AG09319 (cell line): ENCODE measurements around the gene PRSS36.
"Not testable (repeated sequence)": the region's sequence is repeated elsewhere in the genome, so short reads cannot be mapped to it uniquely, and the experiment has no call there.

Experiments
- DNase-seq: peaks from one replicate; pipeline ENCODE4 v3.0.0-alpha.2; 2010; ENCODE audit warnings: low read depth; ENCODE audit errors: extremely low read depth
- TF ChIP-seq, protein P1 (sequence below): IDR thresholded peaks from 2 replicates; pipeline ENCODE4 v1.5.1; 2011; ENCODE audit warnings: low read depth, mild to moderate bottlenecking, inconsistent platforms, low read length, moderate library complexity

PRSS36 gene

DNA sequence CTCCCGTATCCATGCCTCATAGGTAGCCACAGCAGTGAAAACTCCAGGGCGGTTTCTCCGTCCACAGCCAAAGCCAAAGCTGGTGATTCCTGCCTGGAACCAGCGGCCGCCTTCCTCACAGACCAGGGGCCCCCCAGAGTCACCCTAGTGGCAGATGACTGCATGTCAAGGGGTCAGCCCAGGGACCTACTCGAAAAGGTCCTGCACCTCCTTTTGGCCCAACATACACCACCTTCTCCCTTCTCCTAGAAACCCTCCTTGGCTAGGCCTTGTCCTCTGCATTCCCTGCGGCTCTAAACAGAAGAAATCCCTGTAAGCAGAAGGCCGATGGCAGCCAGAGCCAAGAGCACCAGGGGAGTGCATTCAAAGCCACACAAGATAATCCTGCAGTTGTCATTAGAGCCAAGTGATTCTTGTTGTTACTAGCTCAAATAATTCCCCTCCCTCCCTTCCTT is 6.1 kb downstream of the PRSS36 start:
- TF ChIP-seq, protein P1, sequence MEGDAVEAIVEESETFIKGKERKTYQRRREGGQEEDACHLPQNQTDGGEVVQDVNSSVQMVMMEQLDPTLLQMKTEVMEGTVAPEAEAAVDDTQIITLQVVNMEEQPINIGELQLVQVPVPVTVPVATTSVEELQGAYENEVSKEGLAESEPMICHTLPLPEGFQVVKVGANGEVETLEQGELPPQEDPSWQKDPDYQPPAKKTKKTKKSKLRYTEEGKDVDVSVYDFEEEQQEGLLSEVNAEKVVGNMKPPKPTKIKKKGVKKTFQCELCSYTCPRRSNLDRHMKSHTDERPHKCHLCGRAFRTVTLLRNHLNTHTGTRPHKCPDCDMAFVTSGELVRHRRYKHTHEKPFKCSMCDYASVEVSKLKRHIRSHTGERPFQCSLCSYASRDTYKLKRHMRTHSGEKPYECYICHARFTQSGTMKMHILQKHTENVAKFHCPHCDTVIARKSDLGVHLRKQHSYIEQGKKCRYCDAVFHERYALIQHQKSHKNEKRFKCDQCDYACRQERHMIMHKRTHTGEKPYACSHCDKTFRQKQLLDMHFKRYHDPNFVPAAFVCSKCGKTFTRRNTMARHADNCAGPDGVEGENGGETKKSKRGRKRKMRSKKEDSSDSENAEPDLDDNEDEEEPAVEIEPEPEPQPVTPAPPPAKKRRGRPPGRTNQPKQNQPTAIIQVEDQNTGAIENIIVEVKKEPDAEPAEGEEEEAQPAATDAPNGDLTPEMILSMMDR: no peak
- DNase-seq: no peak

DNA sequence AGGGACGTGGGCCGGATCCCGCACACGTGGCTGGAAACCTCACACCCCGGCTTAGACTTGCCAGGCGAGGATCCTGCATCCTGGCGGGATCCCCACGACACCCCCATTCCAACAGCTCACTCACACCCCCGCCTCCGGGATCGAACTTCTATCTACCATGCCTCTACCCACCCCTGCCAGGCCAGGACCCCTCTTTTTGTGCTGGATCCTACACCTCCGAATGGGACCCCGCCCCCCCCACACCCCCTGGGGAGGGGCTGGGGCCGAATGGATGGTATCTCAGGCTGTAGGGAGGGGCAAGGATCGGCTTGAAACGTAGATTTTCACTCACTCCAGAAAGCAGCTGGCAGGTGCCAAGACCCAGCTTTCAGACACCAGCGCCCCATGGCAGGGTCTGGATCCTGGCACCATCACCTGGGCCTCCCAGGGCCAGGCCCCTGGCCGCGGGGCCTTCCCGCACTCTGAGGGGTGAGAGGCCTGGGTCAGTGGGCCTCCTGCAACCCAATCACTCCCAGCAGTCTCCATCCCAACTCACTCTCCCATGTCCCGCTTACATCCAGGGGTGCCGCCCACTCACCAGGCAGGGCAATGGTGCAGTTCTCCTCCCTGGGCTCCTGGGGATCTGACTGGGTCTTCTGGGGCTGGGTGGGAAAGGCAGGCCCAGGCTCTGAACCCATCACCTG is 6.7 kb downstream of the PRSS36 start:
- TF ChIP-seq, protein P1: no peak

GRCh38 chr16:31142109-31143010 is 7.5 kb downstream of the PRSS36 start:
- TF ChIP-seq, protein P1: peak; percentile 83

More for the DNA sequence above, 6.7 kb downstream of the PRSS36 start:
- DNase-seq: no peak

DNA sequence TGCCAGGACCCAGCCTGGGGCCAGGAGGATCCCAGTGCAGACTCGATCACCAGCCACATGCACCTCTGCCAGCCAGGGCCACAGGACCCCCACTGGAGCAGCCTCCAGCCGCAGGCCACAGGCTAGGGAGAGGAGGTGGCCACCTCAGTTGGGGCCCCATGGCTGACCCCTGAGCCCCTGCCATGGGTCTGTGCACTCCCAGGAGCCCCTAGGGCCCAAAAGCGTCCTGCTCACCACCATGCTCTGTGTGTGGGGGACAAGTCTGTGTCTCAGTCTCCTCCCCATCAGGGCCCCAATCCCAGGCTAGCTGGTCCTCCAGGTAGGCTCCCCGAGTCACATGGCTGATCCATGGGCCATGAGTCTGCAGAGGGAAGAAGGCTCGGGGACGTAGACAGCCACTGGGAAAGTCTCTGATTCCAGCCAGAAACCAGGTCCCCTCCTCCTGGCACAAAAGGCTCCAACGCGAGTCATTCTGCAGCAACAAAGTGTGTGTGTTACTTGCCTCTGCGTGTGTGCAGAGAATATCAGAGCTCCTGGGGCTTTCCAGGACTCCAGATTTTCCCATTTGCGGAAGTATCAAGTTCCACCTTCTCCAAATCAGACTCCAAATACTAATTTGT is 8.3 kb downstream of the PRSS36 start:
- TF ChIP-seq, protein P1: no peak
- no peak for DNase-seq

More at GRCh38 chr16:31142109-31143010, 7.5 kb downstream of the PRSS36 start:
- peak; percentile 98 for DNase-seq

DNA sequence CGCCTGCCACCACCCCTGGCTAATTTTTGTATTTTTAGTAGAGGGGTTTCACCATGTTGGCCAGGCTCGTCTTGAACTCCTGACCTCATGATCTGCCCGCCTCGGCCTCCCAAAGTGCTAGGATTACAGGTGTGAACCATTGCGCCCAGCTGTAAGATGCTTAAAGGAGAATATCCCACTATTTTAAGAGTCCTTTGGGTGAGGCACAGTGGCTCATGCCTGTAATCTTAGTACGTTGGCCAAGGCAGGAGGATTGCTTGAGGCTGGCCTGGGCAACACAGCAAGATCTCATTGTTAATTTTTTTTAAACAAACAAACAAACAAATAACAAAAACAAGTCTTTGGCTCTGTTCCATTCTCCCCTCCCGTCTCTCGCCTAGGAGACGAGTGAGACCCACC is 8.8 kb downstream of the PRSS36 start:
- DNase-seq: not testable (repeated sequence)

DNA sequence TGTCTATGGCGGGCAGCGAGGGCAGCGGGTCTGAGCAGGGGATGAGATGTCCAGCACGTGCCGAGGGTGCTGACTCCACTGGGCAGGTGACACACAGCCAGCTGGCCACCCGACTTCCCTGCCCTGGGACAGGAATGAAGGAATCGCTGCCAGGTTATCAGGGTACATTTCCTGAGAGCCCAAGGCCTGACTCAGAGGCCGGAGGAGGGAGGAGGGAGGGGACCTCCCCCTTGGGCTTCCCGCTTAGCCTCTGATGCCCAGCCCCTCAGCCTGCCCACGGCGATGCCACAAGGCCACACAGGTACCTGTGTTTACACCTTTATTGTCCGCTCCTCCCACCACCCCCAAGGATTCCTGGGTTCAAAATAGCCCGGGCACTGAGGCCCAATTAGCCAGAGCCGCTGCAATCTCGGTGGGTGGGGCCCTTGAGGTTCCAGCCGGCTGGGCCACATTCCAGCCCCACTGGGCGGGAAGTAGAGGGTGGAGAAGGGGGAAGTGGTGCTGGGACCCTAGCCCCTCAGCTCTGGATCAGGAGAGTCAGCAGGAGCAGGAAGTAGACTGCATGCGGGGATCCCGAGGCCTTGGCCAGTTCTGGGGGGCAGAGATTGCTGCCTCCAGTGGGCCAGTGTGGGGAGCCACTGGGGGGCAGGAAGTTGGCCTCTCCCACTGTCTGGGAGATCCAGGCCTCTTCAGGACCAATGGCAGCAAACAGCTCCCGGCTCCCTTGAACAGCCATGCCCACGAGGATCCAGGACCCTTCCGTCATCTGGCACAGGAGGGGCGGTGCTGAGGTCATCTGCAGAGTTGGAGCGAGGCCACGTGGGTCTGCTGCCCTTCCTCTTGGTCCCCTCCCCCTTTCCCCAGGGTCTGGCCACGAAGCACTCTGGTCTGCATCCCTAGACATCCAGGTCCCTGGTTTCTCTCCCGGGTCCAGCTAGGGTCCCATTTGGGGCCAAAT is 11.0 kb downstream of the PRSS36 start:
- DNase-seq: no peak

DNA sequence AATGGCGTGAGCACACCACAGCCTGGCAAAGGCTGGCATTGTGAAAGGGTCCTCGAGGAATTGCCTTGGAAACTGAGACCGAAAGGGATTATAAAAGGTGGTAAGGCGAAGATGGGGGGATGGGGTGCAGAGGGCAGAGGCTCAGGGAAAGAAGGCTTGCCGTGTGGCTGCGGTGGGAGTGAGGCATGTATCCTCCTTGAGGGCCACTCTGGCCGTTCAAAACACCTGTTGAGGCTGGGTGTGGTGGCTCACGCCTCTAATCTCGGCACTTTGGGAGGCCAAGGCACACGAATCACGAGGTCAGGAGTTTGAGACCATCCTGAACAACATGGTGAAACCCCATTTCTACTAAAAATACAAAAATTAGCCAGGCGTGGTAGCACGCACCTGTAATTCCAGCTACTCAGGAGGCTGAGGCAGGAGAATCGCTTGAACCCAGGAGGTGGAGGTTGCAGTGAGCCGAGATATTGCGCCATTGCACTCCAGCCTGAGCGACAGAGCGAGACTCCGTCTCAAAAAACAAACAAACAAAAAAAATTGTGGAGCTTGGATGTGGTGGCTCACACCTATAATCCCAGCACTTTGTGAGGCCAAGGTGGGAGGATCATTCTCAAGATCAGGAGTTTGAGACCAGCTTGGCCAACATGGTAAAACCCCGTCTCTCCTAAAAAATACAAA is 12.9 kb downstream of the PRSS36 start:
- DNase-seq: not testable (repeated sequence)

More for the DNA sequence above, 11.0 kb downstream of the PRSS36 start:
- TF ChIP-seq, protein P1: no peak
